Inflammatory macrophage (primary cell): Measurements from ENCODE around the gene GNG11.

Experiments used
- DNase-seq, 2 donors: peaks; one replicate each; pipeline ENCODE4 v3.0.0-alpha.2; 2020 to 2022

The GNG11 gene

GRCh38 chr7:93948873-93949272 lies 27.3 kb downstream of the GNG11 start:
- no peak for DNase-seq

DNA sequence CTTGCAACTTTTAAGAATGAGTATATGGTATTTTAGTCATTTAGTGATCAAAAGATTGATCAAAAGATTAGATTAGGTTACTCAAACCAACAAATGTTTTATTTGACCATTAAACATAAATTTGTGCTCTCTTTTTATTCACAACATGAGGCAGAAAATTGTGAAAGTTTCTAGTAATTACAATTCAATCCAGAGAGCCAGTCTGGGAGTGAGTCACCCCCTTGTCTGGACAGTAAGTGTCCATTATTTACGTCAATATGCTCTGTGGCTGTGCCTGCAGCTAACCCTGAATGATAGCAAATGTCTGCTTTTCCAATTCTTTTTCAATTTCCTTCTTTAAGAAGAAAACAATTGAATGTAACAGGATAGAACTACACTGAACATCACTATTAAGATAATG lies 27.9 kb downstream of the GNG11 start:
- no peak for DNase-seq

GRCh38 chr7:93955304-93955703 lies 33.8 kb downstream of the GNG11 start:
- no peak for DNase-seq

GRCh38 chr7:93957767-93958166 lies 36.2 kb downstream of the GNG11 start:
- DNase-seq = no peak

DNA sequence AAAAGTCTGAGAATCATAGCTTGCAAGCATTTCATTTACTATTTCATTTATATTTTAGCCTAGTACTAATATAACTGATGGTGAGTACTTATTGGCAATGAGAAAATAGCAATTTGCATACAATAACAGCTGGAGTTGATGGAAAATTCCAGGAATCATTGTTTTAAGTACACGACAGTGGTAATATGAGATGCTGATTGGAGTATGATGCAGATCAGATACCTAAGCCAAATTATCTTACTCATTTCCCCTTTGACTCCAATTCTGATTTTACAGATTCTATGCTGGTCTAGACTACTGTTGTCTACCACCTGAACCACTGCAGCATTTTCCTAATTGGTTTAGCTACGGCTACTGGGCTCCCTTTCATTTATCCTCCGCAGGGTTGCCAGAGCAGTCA lies 36.7 kb downstream of the GNG11 start:
- DNase-seq = no peak

- DNase-seq = no peak
These were observed 37.1 kb downstream of the GNG11 start for GRCh38 chr7:93958651-93959050.

- DNase-seq = no peak
These were observed 39.5 kb downstream of the GNG11 start for GRCh38 chr7:93960986-93961385.

DNA sequence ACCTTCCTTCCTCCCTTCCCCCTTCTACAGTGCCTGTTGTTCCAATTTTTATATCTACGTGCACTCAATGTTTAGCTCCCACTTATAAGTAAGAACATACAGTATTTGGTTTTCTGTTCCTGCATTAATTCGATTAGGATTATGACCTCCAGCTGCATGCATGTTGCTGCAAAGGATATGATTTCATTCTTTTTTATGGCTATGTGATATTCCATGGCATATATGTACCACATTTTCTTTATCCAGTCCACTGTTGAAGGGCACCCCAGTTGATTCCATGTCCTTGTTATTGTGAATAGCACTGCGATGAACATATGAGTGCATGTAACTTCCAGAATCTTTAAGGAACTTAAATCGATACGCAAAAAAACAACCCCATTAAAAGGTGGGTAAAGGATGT lies 42.7 kb downstream of the GNG11 start:
- DNase-seq = no peak

GRCh38 chr7:93964813-93965212 lies 43.3 kb downstream of the GNG11 start:
- DNase-seq = no peak

DNA sequence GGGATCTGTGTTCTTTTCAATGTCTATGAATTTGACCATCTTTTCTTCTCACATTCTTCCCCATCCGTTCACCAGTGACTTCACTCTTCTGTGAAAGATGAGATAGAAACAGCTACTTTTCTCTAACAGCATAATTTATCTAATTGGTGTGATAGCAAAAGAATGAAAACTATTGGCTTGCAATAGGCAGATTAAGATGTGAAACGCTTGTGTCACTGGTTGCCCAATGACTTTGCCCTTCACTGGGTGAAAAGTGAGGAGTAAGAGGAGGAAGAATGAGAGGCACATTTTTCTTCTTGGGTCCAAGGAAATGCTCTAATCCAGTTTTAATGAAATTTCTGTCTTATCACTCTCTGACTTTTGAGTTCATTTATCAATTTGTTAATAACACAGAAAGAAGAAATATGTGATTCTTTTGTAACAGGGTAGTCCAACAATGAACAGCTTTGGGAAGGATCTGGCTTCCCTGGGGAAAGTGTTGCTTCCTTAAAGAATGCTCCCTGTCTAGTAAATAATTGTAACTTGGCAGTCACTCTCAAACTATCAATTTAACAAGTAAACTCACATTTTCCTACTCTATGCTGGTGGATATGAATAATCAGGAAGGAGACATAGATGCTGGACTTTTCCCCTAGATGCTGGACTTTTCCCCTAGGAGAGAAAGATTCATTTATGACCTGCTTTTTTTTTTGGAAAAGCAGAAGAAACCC lies 47.5 kb downstream of the GNG11 start:
- no peak for DNase-seq

DNA sequence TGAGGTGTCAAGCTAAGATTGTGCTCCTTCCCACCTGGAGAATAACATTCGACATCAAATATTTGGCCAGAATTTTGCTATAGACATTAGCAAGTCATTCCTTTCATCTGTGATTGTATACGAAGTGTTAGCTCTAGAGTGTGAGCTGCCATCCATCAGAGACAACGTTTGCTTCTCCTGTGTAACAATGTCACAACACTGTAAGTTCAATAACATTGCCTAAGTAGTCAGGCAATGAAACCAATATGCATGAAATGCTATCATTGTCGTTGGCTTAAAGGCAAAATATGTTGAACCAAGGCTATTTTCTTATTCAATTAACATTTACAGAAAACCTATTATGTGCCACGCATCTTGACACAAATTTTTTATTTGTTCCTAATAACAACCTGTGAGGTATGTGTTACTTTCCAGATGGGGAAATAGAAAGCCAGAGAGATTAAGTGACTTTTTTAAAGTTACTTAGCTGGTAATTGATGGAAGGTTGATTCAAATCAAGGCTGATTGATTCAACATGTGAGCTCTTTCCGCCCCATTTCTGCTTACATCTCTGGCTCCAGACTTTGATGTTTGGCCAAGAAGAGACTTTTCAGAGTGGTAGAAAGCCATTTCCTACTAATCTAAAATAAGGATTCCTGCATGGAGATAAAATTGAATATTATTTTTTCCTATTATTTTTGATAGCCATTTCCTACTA lies 50.6 kb downstream of the GNG11 start:
- no peak for DNase-seq

DNA sequence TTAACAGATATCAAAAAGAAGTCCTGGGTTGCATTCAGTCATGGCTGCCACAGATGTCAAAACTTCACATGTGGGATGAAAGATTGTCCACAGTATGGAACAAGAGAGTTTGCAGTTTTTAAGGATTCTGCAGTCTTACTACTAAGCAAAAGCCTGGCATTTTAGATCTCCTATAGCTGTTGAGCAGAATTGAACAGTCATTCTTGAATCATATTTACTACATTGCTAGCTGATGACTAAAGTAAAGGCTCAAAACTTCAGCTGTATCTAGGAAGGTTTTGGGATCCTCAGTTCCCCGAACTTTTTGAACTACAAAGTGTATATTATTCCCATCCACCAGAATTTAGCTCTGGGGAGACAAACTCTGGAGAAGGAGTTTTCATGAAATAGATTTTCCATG lies 51.6 kb downstream of the GNG11 start:
- DNase-seq = no peak

DNA sequence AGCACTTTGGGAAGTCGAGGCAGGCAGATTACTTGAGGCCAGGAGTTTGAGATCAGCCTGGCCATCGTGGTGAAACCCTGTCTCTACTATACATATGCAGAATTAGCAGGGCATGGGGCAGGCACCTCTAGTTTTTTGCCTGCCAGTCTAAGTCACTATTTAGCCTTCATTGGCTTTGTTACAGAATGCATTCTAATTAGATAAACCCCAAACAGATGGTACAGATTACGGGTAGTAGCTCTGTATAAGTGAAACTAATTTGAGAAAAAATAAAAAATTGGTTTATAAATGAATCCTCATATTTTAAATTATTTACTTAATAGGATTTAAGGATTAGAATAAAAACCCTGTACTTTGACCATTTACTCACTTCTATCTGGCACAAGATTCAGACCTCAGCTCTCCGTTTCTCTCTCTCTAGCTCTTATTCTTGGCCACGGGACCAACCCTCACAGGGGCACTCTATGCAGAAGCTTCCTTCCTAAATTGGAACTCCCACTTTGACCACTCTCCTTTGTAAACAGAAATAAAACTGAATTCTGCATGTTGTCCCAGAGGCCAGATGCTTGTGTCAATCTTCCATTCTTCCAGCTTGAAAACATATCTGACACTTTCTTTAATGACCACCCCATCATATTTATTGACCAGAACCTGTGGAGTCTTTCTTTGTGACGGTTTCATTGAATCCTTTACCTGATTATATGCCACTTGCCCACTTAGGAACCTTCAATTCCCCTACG lies 55.8 kb downstream of the GNG11 start:
- no peak for DNase-seq
